Neural progenitor cell (in vitro differentiated cells): ENCODE measurements around the gene SPTBN1. TPM values are rescaled to one million over a fixed set of nuclear protein-coding genes. Genes with fewer than 3 reads are reported as not detected.

ENCODE experiments used
- DNase-seq: peaks from one replicate; pipeline ENCODE4 v3.0.0-alpha.2; 2016; ENCODE audit warnings: low spot score
- H2AFZ ChIP-seq: fragments of 200-600 bp; sonication (generic); replicated peaks from 2 replicates; pipeline ENCODE4 v1.6.1; 2016; ENCODE audit warnings: antibody characterized with exemption
- H3F3A ChIP-seq: fragments of 200-600 bp; sonication (generic); 2 replicates; pipeline ENCODE4 v1.6.1; 2016; ENCODE audit warnings: antibody characterized with exemption, low read depth
- H3K27ac ChIP-seq: fragments of 200-600 bp; sonication (generic); 2 replicates; pipeline ENCODE4 v1.5.1; 2016; ENCODE audit warnings: mild to moderate bottlenecking
- H3K27me3 ChIP-seq: fragments of 200-600 bp; sonication (generic); 2 replicates; pipeline ENCODE4 v1.6.1; 2016; ENCODE audit warnings: mild to moderate bottlenecking, moderate library complexity
- H3K36me3 ChIP-seq: fragments of 200-600 bp; sonication (generic); 2 replicates; pipeline ENCODE4 v1.5.1; 2016
- H3K4me1 ChIP-seq: fragments of 200-600 bp; sonication (generic); 2 replicates; pipeline ENCODE4 v1.6.1; 2016; ENCODE audit warnings: mixed run types
- H3K4me2 ChIP-seq: fragments of 200-600 bp; sonication (generic); 2 replicates; pipeline ENCODE4 v1.6.1; 2016
- H3K4me3 ChIP-seq: fragments of 200-600 bp; sonication (generic); 2 replicates; pipeline ENCODE4 v1.5.1; 2016
- H3K79me2 ChIP-seq: fragments of 200-600 bp; sonication (generic); 2 replicates; pipeline ENCODE4 v1.6.1; 2016; ENCODE audit warnings: low read depth
- H3K9ac ChIP-seq: fragments of 200-600 bp; sonication (generic); 2 replicates; pipeline ENCODE4 v1.6.1; 2016
- H3K9me3 ChIP-seq: fragments of 200-600 bp; sonication (generic); 2 replicates; pipeline ENCODE4 v1.5.1; 2016; ENCODE audit warnings: low read depth
- H4K20me1 ChIP-seq: fragments of 200-600 bp; sonication (generic); 2 replicates; pipeline ENCODE4 v1.6.1; 2016; ENCODE audit warnings: low read depth
- H3K27ac Mint-ChIP-seq: 3 replicates; pipeline ENCODE4 v1.8.0; 2021; ENCODE audit warnings: mixed read lengths
- H3K27me3 Mint-ChIP-seq: 2 replicates; pipeline ENCODE4 v1.8.0; 2022; ENCODE audit warnings: low read depth, mild to moderate bottlenecking, inconsistent platforms, moderate library complexity, mixed read lengths; ENCODE audit not compliant: insufficient read depth
- H3K36me3 Mint-ChIP-seq: 3 replicates; pipeline ENCODE4 v1.8.0; 2021; ENCODE audit warnings: mixed read lengths
- H3K4me1 Mint-ChIP-seq: 3 replicates; pipeline ENCODE4 v1.8.0; 2021; ENCODE audit warnings: mixed read lengths
- H3K4me3 Mint-ChIP-seq: 3 replicates; pipeline ENCODE4 v1.8.0; 2021; ENCODE audit warnings: mild to moderate bottlenecking, moderate library complexity, mixed read lengths
- H3K9me3 Mint-ChIP-seq: 3 replicates; pipeline ENCODE4 v1.8.0; 2020; ENCODE audit warnings: mixed read lengths
- CTCF ChIP-seq: fragments of 200-600 bp; sonication (generic); IDR thresholded peaks from 2 replicates; pipeline ENCODE4 v1.5.1; 2017; ENCODE audit warnings: antibody characterized with exemption, mild to moderate bottlenecking
- EZH2 ChIP-seq: fragments of 200-600 bp; sonication (generic); IDR thresholded peaks from 2 replicates; pipeline ENCODE4 v1.6.1; 2017; ENCODE audit warnings: antibody characterized with exemption, mild to moderate bottlenecking, moderate library complexity
- EZH2phosphoT487 ChIP-seq: fragments of 200-600 bp; sonication (generic); IDR thresholded peaks from 2 replicates; pipeline ENCODE4 v1.6.1; 2017; ENCODE audit warnings: antibody characterized with exemption
- total RNA-seq: library from RNA; depleted of rRNA; stranded (reverse); fragments of >200 nt; gene quantifications from 2 replicates; pipeline ENCODE4 v1.2.3, GENCODE V29; 2015; ENCODE audit warnings: low replicate concordance

The SPTBN1 gene
- total RNA-seq, 1 donor from 2014 or later: 94.2 TPM

GRCh38 chr2:54606393-54606958 is 150.3 kb downstream of the SPTBN1 start:
- H3K36me3 Mint-ChIP-seq: peaks cover 15% of the 10 kb centered on the region
- no peaks in the 10 kb centered on the region for H3F3A ChIP-seq
- H3K4me3 ChIP-seq: no peak overlapping the region
- H3K4me2 ChIP-seq: no peak overlapping the region
- H3K27me3 ChIP-seq: no peaks in the 10 kb centered on the region
- TF ChIP-seq EZH2phosphoT487 (no peak), EZH2 (no peak), CTCF (no peak)
- no peak overlapping the region for H3K9ac ChIP-seq
- no peaks in the 10 kb centered on the region for H3K36me3 ChIP-seq
- peaks cover 3% of the 10 kb centered on the region for H3K9me3 Mint-ChIP-seq
- H3K9me3 ChIP-seq: no peaks in the 10 kb centered on the region
- H4K20me1 ChIP-seq: peaks cover 47% of the 10 kb centered on the region
- peaks cover 97% of the 10 kb centered on the region for H3K79me2 ChIP-seq
- H3K27me3 Mint-ChIP-seq: no peaks in the 10 kb centered on the region
- no peak overlapping the region for H2AFZ ChIP-seq
- peak overlapping the region; percentile 42 for H3K27ac Mint-ChIP-seq
- no peak overlapping the region for H3K27ac ChIP-seq
- H3K4me1 ChIP-seq: peaks cover 16% of the 10 kb centered on the region
- no peak overlapping the region for H3K4me3 Mint-ChIP-seq
- no peak for DNase-seq
- H3K4me1 Mint-ChIP-seq: peaks cover 41% of the 10 kb centered on the region

GRCh38 chr2:54608224-54608623 is 152.1 kb downstream of the SPTBN1 start:
- H3K4me3 Mint-ChIP-seq: no peak overlapping the region
- H3K27me3 Mint-ChIP-seq: no peaks in the 10 kb centered on the region
- no peak overlapping the region for H3K27ac ChIP-seq
- H3K79me2 ChIP-seq: peaks cover 85% of the 10 kb centered on the region
- H4K20me1 ChIP-seq: peaks cover 42% of the 10 kb centered on the region
- H3K4me3 ChIP-seq: no peak overlapping the region
- H3K4me1 ChIP-seq: peaks cover 16% of the 10 kb centered on the region
- peaks cover 20% of the 10 kb centered on the region for H3K36me3 Mint-ChIP-seq
- H2AFZ ChIP-seq: no peak overlapping the region
- H3K4me1 Mint-ChIP-seq: peaks cover 42% of the 10 kb centered on the region
- H3K4me2 ChIP-seq: no peak overlapping the region
- H3K27me3 ChIP-seq: no peaks in the 10 kb centered on the region
- no peak overlapping the region for H3K27ac Mint-ChIP-seq
- H3K9ac ChIP-seq: no peak overlapping the region
- no peak for DNase-seq
- H3K9me3 Mint-ChIP-seq: peaks cover 3% of the 10 kb centered on the region
- H3K9me3 ChIP-seq: no peaks in the 10 kb centered on the region
- no peaks in the 10 kb centered on the region for H3K36me3 ChIP-seq
- H3F3A ChIP-seq: no peaks in the 10 kb centered on the region
- TF ChIP-seq EZH2phosphoT487 (no peak), CTCF (no peak), EZH2 (no peak)

GRCh38 chr2:54609241-54609640 is 153.1 kb downstream of the SPTBN1 start:
- Histone ChIP-seq H3K4me3 (no peak overlapping the region), H3K4me2 (no peak overlapping the region), H3K27me3 (no peaks in the 10 kb centered on the region), H3K9me3 (no peaks in the 10 kb centered on the region), H3K79me2 (peaks cover 75% of the 10 kb centered on the region), H3K4me1 (peaks cover 11% of the 10 kb centered on the region), H4K20me1 (peaks cover 32% of the 10 kb centered on the region), H3K27ac (no peak overlapping the region), H3K36me3 (no peaks in the 10 kb centered on the region), H3K9ac (no peak overlapping the region), H3F3A (no peaks in the 10 kb centered on the region), H2AFZ (no peak overlapping the region)
- TF ChIP-seq EZH2: no peak
- TF ChIP-seq CTCF: no peak
- no peak for TF ChIP-seq EZH2phosphoT487
- no peak overlapping the region for H3K4me3 Mint-ChIP-seq
- no peaks in the 10 kb centered on the region for H3K27me3 Mint-ChIP-seq
- peaks cover 21% of the 10 kb centered on the region for H3K36me3 Mint-ChIP-seq
- H3K9me3 Mint-ChIP-seq: peaks cover 3% of the 10 kb centered on the region
- no peak overlapping the region for H3K27ac Mint-ChIP-seq
- peaks cover 52% of the 10 kb centered on the region for H3K4me1 Mint-ChIP-seq
- DNase-seq: no peak
